ENCODE data around the gene ACYP2.
"Not testable (repeated sequence)": the region's sequence is repeated elsewhere in the genome, so short reads cannot be mapped to it uniquely, and the experiment has no call there.

DNA sequence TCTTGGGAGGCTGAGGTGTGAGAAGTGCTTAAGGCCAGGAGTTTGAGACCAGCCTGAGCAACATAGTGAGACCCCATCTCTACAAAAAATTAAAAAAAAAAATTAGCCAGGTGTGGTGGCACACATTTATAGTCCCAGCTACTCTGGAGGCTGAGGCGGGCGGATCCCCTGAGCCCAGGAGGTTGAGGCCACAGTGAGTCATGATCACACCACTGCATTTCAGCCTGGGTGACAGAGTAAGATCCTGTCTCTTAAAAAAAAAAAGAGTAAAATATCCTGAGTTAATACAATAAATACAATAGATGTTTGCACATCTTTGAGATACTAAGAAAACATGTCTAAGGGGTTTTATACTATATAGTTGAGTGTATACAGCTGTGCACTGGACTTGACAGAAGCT is 179.2 kb downstream of the ACYP2 start:
- TF ChIP-seq, protein P1, sequence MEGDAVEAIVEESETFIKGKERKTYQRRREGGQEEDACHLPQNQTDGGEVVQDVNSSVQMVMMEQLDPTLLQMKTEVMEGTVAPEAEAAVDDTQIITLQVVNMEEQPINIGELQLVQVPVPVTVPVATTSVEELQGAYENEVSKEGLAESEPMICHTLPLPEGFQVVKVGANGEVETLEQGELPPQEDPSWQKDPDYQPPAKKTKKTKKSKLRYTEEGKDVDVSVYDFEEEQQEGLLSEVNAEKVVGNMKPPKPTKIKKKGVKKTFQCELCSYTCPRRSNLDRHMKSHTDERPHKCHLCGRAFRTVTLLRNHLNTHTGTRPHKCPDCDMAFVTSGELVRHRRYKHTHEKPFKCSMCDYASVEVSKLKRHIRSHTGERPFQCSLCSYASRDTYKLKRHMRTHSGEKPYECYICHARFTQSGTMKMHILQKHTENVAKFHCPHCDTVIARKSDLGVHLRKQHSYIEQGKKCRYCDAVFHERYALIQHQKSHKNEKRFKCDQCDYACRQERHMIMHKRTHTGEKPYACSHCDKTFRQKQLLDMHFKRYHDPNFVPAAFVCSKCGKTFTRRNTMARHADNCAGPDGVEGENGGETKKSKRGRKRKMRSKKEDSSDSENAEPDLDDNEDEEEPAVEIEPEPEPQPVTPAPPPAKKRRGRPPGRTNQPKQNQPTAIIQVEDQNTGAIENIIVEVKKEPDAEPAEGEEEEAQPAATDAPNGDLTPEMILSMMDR (IDR thresholded peaks at IDR 0.05): not testable (repeated sequence)
- not testable (repeated sequence) for TF ChIP-seq POLR2A (IDR thresholded peaks at IDR 0.05)
